Measurements from ENCODE around the gene NDP.

NDP gene

GRCh38 chrX:43973249-43974099 is at the start of gene NDP:
NDP (minus strand) TSS chrX:43973390; CDS start chrX:43958645, 14,745 bp downstream.
- DNase-seq (ENCODE audit: low spot score) = no peak

- no peak for DNase-seq (ENCODE audit: low spot score)
These were observed 49.8 kb upstream of the NDP start for GRCh38 chrX:44022964-44023363.

GRCh38 chrX:44020693-44021092 is 47.5 kb upstream of the NDP start:
- DNase-seq (ENCODE audit: low spot score) = no peak

GRCh38 chrX:44019911-44020310 is 46.7 kb upstream of the NDP start:
- no peak for DNase-seq (ENCODE audit: low spot score)

GRCh38 chrX:44017676-44018075 is 44.5 kb upstream of the NDP start:
- no peak for DNase-seq (ENCODE audit: low spot score)

- no peak for DNase-seq (ENCODE audit: low spot score)
These were observed 43.7 kb upstream of the NDP start for GRCh38 chrX:44016906-44017305.

GRCh38 chrX:44012484-44013096 is 39.4 kb upstream of the NDP start:
- DNase-seq (ENCODE audit: low spot score) = peak; percentile 68

- DNase-seq (ENCODE audit: low spot score) = no peak
These were observed 38.3 kb upstream of the NDP start for GRCh38 chrX:44011506-44011905.

- no peak for DNase-seq (ENCODE audit: low spot score)
These were observed 37.4 kb upstream of the NDP start for GRCh38 chrX:44010626-44011025.

- DNase-seq (ENCODE audit: low spot score) = no peak
These were observed 32.9 kb upstream of the NDP start for GRCh38 chrX:44006081-44006480.

GRCh38 chrX:44003975-44004374 is 30.8 kb upstream of the NDP start:
- DNase-seq (ENCODE audit: low spot score) = no peak

- DNase-seq (ENCODE audit: low spot score) = no peak
These were observed 29.4 kb upstream of the NDP start for GRCh38 chrX:44002567-44002966.

GRCh38 chrX:43998374-43998773 is 25.2 kb upstream of the NDP start:
- DNase-seq (ENCODE audit: low spot score) = no peak

- no peak for DNase-seq (ENCODE audit: low spot score)
These were observed 23.3 kb upstream of the NDP start for GRCh38 chrX:43996491-43996890.

- DNase-seq (ENCODE audit: low spot score) = no peak
These were observed 12.9 kb upstream of the NDP start for GRCh38 chrX:43986083-43986482.

GRCh38 chrX:43985511-43985910 is 12.3 kb upstream of the NDP start:
- no peak for DNase-seq (ENCODE audit: low spot score)

- no peak for DNase-seq (ENCODE audit: low spot score)
These were observed 5.0 kb upstream of the NDP start for GRCh38 chrX:43978226-43978625.

GRCh38 chrX:43976205-43976604 is 3.0 kb upstream of the NDP start:
- no peak for DNase-seq (ENCODE audit: low spot score)

- no peak for DNase-seq (ENCODE audit: low spot score)
These were observed 2.6 kb upstream of the NDP start for GRCh38 chrX:43975796-43976195.

- DNase-seq (ENCODE audit: low spot score) = no peak
These were observed 1.7 kb upstream of the NDP start for GRCh38 chrX:43974741-43975465.

GRCh38 chrX:43974100-43974475 is 898 bp upstream of the NDP start:
- no peak for DNase-seq (ENCODE audit: low spot score)

GRCh38 chrX:43971966-43972961 is 926 bp downstream of the NDP start:
- DNase-seq (ENCODE audit: low spot score) = no peak

Data from AG08395 (cell line).